Measurements from ENCODE around the gene PIGV.

Gene PIGV

GRCh38 chr1:26771643-26772321, 16.0 kb upstream of the PIGV start:
- in situ Hi-C loops (cut with MboI; ENCODE audit: low sequenced_read_pairs) = no loop called here

DNA sequence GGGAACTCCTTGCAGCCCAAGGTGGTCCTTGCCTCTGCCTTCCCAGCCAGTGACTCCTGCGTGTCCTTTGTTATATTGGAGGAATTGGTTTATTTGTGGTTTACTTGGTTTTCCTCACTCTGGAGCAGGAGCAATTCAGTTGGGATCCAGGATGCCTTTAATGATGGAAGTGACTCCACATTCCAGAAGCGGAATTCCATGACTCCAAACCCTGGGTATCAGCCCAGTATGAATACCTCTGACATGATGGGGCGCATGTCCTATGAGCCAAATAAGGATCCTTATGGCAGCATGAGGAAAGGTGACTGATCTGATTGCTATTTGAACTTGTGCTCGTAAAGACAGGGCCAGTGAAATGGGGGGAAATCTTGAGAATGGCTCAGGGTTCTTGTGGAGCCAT, 15.1 kb upstream of the PIGV start:
- in situ Hi-C loops (cut with MboI; ENCODE audit: low sequenced_read_pairs) = no loop called here

- in situ Hi-C loops (cut with MboI; ENCODE audit: low sequenced_read_pairs) = no loop called here
These were observed 13.3 kb upstream of the PIGV start for GRCh38 chr1:26774462-26774861.

DNA sequence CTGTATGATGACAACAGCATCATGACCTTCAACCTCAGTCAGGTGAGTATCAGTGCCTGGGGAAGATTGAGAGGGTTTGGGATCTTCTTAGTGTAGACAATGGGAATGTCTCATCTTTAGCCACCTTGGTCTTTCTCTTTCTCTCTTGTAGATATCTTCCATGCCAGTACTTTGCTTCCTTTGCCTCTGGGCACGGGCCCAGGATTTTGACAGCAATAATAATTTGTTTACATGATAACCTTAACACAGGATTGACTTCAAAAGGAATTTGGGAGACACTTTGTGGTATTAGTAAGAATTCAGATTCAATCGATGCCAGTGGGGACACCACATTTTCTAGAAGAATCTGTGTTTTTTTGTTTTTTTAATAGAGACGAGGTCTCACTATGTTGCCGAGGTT, 12.1 kb upstream of the PIGV start:
- in situ Hi-C loops (cut with MboI; ENCODE audit: low sequenced_read_pairs) = no loop called here

- in situ Hi-C loops (cut with MboI; ENCODE audit: low sequenced_read_pairs) = no loop called here
These were observed 8.6 kb upstream of the PIGV start for GRCh38 chr1:26779098-26779668.

GRCh38 chr1:26780344-26780957, 7.3 kb upstream of the PIGV start:
- in situ Hi-C loops (cut with MboI; ENCODE audit: low sequenced_read_pairs) = no loop called here

DNA sequence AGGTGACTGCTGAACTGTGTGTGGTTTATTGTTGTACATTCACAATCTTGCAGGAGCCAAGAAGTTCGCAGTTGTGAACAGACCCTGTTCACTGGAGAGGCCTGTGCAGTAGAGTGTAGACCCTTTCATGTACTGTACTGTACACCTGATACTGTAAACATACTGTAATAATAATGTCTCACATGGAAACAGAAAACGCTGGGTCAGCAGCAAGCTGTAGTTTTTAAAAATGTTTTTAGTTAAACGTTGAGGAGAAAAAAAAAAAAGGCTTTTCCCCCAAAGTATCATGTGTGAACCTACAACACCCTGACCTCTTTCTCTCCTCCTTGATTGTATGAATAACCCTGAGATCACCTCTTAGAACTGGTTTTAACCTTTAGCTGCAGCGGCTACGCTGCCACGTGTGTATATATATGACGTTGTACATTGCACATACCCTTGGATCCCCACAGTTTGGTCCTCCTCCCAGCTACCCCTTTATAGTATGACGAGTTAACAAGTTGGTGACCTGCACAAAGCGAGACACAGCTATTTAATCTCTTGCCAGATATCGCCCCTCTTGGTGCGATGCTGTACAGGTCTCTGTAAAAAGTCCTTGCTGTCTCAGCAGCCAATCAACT, 6.4 kb upstream of the PIGV start:
- in situ Hi-C loops (cut with MboI; ENCODE audit: low sequenced_read_pairs) = no loop called here

- in situ Hi-C loops (cut with MboI; ENCODE audit: low sequenced_read_pairs) = no loop called here
These were observed 5.1 kb upstream of the PIGV start for GRCh38 chr1:26782521-26783212.

DNA sequence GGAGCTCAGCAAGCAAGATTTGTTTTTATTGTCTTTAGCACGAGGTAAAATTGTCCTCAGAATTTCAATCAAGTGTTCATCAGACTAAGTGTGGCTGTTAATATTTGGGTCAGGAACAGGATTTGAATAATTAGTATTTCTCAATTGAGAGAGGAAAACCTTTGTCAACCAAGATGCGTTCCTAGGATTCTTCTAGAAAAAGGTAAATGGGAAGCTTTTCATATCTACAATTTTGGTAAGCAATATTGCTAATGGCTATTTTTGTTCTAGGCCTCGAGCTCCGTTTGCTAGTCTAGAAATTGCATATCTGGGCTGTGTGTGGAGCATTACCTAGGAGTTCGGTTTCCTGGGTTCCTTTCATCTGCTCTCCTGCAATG, 4.1 kb upstream of the PIGV start:
- in situ Hi-C loops (cut with MboI; ENCODE audit: low sequenced_read_pairs) = no loop called here

DNA sequence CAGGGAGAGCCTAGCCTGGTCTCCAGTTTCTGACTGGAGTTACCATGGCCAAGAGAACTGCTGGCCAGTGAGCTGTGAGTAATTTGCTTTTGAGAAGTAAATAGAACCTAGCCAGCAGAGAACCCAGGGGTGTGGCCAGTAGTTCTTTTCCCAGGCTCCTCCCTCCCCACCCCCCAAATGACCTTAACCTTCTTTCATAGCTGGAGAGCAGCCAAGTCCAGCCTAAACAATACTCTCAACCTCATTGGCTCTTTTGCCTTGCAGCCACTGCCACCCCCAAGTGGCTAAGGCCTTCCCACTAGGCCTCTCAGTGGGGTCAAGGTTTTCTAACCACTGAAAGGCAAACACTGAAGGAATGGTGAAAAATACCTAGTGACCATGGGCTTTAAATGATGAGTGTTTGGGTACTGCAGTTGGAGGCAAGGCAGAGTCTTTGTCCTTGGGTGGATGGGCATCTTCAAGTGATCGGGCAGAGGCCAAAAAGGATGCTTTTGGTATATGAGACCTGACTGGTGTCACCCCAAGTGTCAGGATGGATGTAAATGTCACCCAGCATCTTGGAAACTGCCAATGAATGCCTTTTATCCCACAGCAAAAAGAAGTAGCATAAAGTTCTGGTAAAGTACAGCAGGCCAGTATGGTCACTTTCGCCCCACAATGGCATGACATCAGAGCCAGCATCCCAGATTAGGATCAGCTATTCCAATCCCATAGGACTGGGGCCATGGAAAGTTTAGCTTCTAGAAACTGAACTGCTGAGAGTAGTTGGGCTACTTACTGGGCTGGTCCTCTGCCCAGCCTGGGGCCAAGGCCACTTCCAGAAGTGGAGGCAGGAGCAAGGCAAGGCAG, 3.5 kb upstream of the PIGV start:
- in situ Hi-C loops (cut with MboI; ENCODE audit: low sequenced_read_pairs) = no loop called here

GRCh38 chr1:26784886-26785285, 2.9 kb upstream of the PIGV start:
- in situ Hi-C loops (cut with MboI; ENCODE audit: low sequenced_read_pairs) = no loop called here

GRCh38 chr1:26785611-26786436, 1.9 kb upstream of the PIGV start:
- in situ Hi-C loops (cut with MboI; ENCODE audit: low sequenced_read_pairs) = no loop called here

- in situ Hi-C loops (cut with MboI; ENCODE audit: low sequenced_read_pairs) = no loop called here
These were observed 1.0 kb upstream of the PIGV start for GRCh38 chr1:26786437-26787380.

- in situ Hi-C loops (cut with MboI; ENCODE audit: low sequenced_read_pairs) = no loop called here
These were observed 407 bp upstream of the PIGV start for GRCh38 chr1:26787381-26787705.

GRCh38 chr1:26788515-26788785, 700 bp downstream of the PIGV start:
- in situ Hi-C loops (cut with MboI; ENCODE audit: low sequenced_read_pairs) = no loop called here

GRCh38 chr1:26788836-26789611, 1.3 kb downstream of the PIGV start:
- in situ Hi-C loops (cut with MboI; ENCODE audit: low sequenced_read_pairs) = no loop called here

DNA sequence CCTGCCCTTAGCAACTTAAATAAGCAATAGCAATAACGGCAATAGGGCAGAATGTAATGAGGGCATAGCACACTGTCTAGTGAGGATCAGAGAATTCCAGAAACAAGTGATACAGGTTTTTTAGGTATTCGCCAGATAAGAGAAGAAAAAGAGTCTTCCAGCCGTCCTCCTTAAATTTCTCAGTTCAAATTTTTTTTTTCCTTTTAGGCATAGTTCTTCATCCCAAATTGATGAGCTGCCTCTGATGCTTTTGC, 1.8 kb downstream of the PIGV start:
- in situ Hi-C loops (cut with MboI; ENCODE audit: low sequenced_read_pairs) = no loop called here

- in situ Hi-C loops (cut with MboI; ENCODE audit: low sequenced_read_pairs) = loop anchor here (10.0 kb wide), 1 partner anchor 185 kb away; no protein-coding TSS in a partner anchor
These were observed 2.2 kb downstream of the PIGV start for GRCh38 chr1:26789931-26790330.

Data from HL-60/S4 treated with phorbol 12-myristate 13-acetate at 8.2 ng/mL for 4 days and 3 days (cell line).